Activated CD4-positive, alpha-beta T cell treated with anti-CD3 and anti-CD28 coated beads, Interleukin-2, amount 10 ng/mL, durations not matched to agents 7 days and 5 days (primary cell): Measurements from ENCODE around the gene TMEM245. TPM values are rescaled to one million over a fixed set of nuclear protein-coding genes. Genes with fewer than 3 reads are reported as not detected.
A peak's percentile ranks its signal among the peaks of the same experiment; 100 is the strongest.

Experiments used
- CTCF ChIA-PET: fragments of 350-600 bp; sonication (Branson Sonifier 250); formaldehyde crosslinking; loops from one replicate; lab custom pipeline; 2021; ENCODE audit warnings: antibody characterized with exemption; lab: Charles Lee
- POLR2A ChIA-PET: fragments of 350-600 bp; sonication (Branson Sonifier 250); formaldehyde crosslinking; loops from one replicate; lab custom pipeline; 2021; ENCODE audit warnings: antibody characterized with exemption; lab: Charles Lee
- DNase-seq: peaks from one replicate; pipeline ENCODE4 v3.0.0-alpha.2; 2020
- H3K27ac Mint-ChIP-seq: one replicate; pipeline ENCODE4 v1.8.0; 2021; ENCODE audit warnings: mild to moderate bottlenecking, moderate library complexity, mixed read lengths
- H3K27me3 Mint-ChIP-seq: one replicate; pipeline ENCODE4 v1.8.0; 2021; ENCODE audit warnings: mixed read lengths
- H3K36me3 Mint-ChIP-seq: one replicate; pipeline ENCODE4 v1.8.0; 2021; ENCODE audit warnings: low read depth, mixed read lengths
- H3K4me1 Mint-ChIP-seq: one replicate; pipeline ENCODE4 v1.8.0; 2021; ENCODE audit warnings: mixed read lengths
- H3K4me3 Mint-ChIP-seq: one replicate; pipeline ENCODE4 v1.8.0; 2021; ENCODE audit warnings: mild to moderate bottlenecking, moderate library complexity, mixed read lengths
- H3K9me3 Mint-ChIP-seq: one replicate; pipeline ENCODE4 v1.8.0; 2021; ENCODE audit warnings: mixed read lengths
- total RNA-seq, 2 experiments: library from RNA; stranded (reverse); gene quantifications; one replicate each; pipeline ENCODE4 v1.2.3, GENCODE V29; 2021

The TMEM245 gene
- total RNA-seq, 2 experiments from 2014 or later: 30.6 to 34.7 TPM

DNA sequence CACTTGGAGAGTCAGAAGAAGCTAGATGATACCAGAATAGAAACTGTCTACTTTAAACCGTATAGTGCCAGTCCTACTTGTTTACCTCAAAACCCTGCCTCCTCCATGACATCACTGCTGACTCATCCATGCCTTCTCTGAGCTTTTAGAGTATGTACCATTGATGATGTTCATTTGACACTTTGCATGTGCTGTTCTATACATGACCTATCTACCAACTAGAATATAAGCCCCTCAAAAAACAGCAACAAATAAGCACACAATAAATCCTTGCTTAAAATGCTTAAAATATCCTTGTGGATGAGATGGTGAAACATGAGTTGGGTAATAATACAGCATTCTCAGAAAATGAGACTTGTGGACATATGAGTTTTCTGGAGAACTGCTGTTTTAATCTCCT is 109.0 kb downstream of the TMEM245 start:
- ChIA-PET POLR2A (no interaction called here), CTCF (interaction anchor here (1.3 to 2.2 kb wide), 2 partner anchors 13 to 108 kb away, joined by 3 to 7 read pairs; no protein-coding TSS in a partner anchor)
- H3K9me3 Mint-ChIP-seq: no peaks in the 10 kb centered on the region
- peaks cover 5% of the 10 kb centered on the region for H3K36me3 Mint-ChIP-seq
- DNase-seq: peak; percentile 73
- H3K27ac Mint-ChIP-seq: peak overlapping the region; percentile 15
- peaks cover 6% of the 10 kb centered on the region for H3K27me3 Mint-ChIP-seq
- peaks cover 36% of the 10 kb centered on the region for H3K4me1 Mint-ChIP-seq
- no peak overlapping the region for H3K4me3 Mint-ChIP-seq

DNA sequence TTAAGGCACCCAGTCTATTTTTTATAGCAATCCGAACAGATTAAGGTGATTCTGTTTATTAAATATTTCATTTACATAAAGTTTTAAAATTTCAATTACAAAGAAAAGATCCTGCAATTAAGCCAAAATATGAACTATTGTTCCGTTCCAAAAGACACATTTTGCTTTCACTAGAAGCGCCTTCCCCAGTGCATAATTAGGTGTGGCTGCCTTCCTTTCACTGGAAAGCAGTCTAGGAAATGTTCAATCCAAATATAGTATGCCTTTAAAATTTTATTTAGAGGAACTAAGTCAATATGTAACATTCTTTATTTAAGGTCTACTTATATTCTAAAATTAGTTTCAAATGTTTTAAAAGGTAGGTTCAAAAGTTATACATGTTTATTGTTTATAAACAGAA is 114.1 kb downstream of the TMEM245 start:
- Mint-ChIP-seq H3K4me1 (peaks cover 17% of the 10 kb centered on the region), H3K9me3 (peaks cover 7% of the 10 kb centered on the region), H3K27me3 (no peaks in the 10 kb centered on the region), H3K36me3 (peaks cover 8% of the 10 kb centered on the region), H3K27ac (no peak overlapping the region), H3K4me3 (no peak overlapping the region)
- DNase-seq: no peak
- ChIA-PET CTCF (interaction anchor here (0.6 to 2.0 kb wide), 2 partner anchors 11 to 1406 kb away, joined by 4 to 7 read pairs; no protein-coding TSS in a partner anchor), POLR2A (no interaction called here)

DNA sequence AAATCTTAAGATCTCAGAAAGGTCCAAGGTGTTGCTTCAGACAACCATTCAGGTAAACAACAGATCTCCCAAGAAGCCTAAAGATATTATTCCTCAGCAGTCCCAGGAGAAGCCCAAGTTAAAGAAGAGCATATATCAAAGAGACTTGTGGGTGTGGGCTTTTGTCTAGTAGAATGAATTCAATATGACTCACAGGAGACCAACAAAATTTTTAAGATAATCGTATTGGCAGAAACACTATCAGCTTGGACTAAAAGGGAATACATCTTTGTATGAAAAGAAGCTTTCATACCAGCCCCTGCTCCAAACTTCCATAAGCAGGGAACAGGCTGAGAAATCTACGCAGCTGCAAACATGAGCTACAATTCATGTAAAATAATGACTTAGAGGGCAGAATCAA is 116.6 kb downstream of the TMEM245 start:
- Mint-ChIP-seq H3K27ac (no peak overlapping the region), H3K27me3 (no peaks in the 10 kb centered on the region), H3K4me1 (peaks cover 11% of the 10 kb centered on the region), H3K9me3 (peaks cover 7% of the 10 kb centered on the region), H3K36me3 (peaks cover 7% of the 10 kb centered on the region), H3K4me3 (no peak overlapping the region)
- ChIA-PET CTCF (interaction anchor here (0.6 to 1.3 kb wide), 5 partner anchors 15 to 521 kb away, joined by 3 to 4 read pairs (median 3); no protein-coding TSS in a partner anchor), POLR2A (no interaction called here)
- DNase-seq: no peak

DNA sequence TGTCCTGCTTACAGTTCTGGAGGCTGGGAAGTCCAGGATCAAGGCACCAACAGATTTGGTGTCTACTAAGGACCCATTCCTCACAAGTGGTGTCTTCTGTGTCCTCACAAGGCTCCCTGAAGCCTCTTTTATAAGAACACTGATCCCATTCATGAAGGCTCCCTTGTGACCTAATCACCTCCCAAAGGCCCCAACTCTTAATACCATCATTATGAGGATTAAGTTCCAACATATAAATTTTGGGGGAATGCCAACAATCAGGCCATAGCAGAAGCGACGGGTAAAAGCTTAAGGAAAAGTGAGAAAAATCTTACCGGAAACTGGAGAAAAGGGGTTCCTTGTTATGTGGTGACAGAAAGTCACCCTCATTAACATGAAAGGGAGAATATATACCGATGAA is 117.6 kb downstream of the TMEM245 start:
- POLR2A ChIA-PET: no interaction called here

DNA sequence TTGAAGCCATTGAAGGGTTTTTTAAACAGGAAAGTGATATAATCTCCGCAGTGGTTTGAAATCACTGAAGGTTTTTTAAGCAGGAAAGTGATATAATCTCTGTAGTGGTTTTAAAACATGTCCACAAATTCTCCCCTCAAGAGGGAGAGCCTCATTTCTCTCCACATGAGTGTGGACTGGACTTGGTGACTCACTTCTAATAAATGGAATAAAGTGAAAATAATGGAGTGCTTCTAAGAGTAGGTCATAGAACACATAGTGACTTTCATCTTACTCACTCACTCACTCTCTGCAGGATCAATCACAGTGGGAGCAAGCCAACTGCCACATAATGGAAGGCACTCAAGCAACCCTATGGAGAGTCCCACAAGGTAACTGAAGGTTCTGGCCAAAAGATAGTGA is 118.5 kb downstream of the TMEM245 start:
- H3K9me3 Mint-ChIP-seq: peaks cover 7% of the 10 kb centered on the region
- no peak overlapping the region for H3K27ac Mint-ChIP-seq
- DNase-seq: no peak
- POLR2A ChIA-PET: no interaction called here
- H3K36me3 Mint-ChIP-seq: peaks cover 15% of the 10 kb centered on the region
- H3K4me1 Mint-ChIP-seq: peaks cover 13% of the 10 kb centered on the region
- no peaks in the 10 kb centered on the region for H3K27me3 Mint-ChIP-seq
- no peak overlapping the region for H3K4me3 Mint-ChIP-seq
- CTCF ChIA-PET: no interaction called here

More for the DNA sequence above, 117.6 kb downstream of the TMEM245 start:
- DNase-seq: no peak
- H3K36me3 Mint-ChIP-seq: peaks cover 14% of the 10 kb centered on the region
- H3K27me3 Mint-ChIP-seq: no peaks in the 10 kb centered on the region
- H3K4me1 Mint-ChIP-seq: peaks cover 12% of the 10 kb centered on the region
- H3K27ac Mint-ChIP-seq: no peak overlapping the region
- CTCF ChIA-PET: no interaction called here
- no peak overlapping the region for H3K4me3 Mint-ChIP-seq
- peaks cover 7% of the 10 kb centered on the region for H3K9me3 Mint-ChIP-seq

DNA sequence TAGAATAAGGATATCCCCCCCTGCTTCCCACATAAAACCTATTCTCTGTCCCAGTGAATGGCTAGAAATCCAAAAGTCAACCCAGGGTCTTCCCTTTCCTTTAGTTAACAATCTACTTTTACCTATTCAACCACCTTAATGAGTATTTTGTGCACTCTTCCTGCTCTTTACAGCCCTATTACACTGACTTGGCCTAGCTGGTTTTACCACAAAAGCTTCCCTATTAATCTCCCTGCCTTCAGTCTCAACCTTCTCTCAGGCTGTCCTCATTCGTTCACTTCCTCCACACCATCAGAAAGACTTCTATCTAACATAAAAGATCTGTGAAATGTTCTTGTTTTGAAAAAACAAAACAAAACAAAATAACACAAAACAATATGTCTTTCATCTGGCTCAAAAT is 122.6 kb downstream of the TMEM245 start:
- Mint-ChIP-seq H3K4me3 (no peak overlapping the region), H3K36me3 (peaks cover 9% of the 10 kb centered on the region), H3K9me3 (no peaks in the 10 kb centered on the region), H3K27me3 (no peaks in the 10 kb centered on the region), H3K4me1 (peaks cover 24% of the 10 kb centered on the region), H3K27ac (no peak overlapping the region)
- CTCF ChIA-PET: interaction anchor here (0.7 to 1.7 kb wide), 4 partner anchors 14 to 61 kb away, joined by 3 to 7 read pairs (median 3); no protein-coding TSS in a partner anchor
- no peak for DNase-seq
- POLR2A ChIA-PET: no interaction called here

DNA sequence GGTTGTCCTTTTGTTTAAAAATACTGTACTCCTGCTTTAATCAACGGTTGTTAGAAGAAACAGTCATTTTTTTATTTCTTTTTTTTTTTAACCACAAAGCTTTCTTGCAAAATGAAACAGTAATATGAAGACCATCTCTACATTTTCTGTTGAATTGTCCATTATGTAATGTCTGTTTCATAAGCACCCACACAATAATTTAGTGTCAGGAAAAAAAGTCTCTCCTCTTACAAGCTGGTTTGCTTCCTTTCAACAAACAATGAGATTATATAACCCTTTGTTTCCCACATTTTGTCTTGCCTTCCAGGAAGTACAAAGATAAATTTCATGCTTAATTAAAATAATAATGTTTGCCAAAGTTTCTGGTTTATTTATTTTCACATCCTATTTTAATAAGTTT is 123.1 kb downstream of the TMEM245 start:
- POLR2A ChIA-PET: no interaction called here
- Mint-ChIP-seq H3K9me3 (no peaks in the 10 kb centered on the region), H3K27ac (no peak overlapping the region), H3K27me3 (no peaks in the 10 kb centered on the region), H3K36me3 (peaks cover 9% of the 10 kb centered on the region), H3K4me1 (peaks cover 22% of the 10 kb centered on the region), H3K4me3 (no peak overlapping the region)
- no peak for DNase-seq
- CTCF ChIA-PET: interaction anchor here (1.3 to 1.7 kb wide), 2 partner anchors 14 to 31 kb away, joined by 3 to 7 read pairs; no protein-coding TSS in a partner anchor

DNA sequence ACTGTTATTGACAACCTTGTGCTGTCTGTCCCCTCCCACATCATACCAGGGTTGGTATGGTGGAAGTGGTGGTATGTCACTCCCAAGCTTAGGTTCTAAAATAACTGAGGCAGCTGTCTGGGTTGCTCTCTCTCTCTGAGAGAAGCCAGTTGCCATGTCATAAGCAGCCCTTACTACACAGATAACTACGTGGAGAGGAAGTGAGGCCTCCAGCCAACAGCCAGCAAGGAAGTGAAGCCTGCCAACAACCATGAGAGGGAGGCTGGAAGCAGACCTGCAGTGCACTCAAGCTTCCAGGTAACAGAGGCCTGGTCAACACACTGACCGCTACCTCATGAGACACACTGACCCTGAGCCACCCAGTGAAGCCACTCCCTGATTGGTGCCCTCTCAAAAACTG is 125.1 kb downstream of the TMEM245 start:
- H3K27ac Mint-ChIP-seq: no peak overlapping the region
- H3K9me3 Mint-ChIP-seq: no peaks in the 10 kb centered on the region
- H3K27me3 Mint-ChIP-seq: no peaks in the 10 kb centered on the region
- POLR2A ChIA-PET: no interaction called here
- CTCF ChIA-PET: interaction anchor here (0.8 to 1.9 kb wide), 2 partner anchors 11 to 14 kb away, joined by 4 to 7 read pairs; no protein-coding TSS in a partner anchor
- DNase-seq: peak; percentile 8
- H3K36me3 Mint-ChIP-seq: peaks cover 15% of the 10 kb centered on the region
- peaks cover 13% of the 10 kb centered on the region for H3K4me1 Mint-ChIP-seq
- no peak overlapping the region for H3K4me3 Mint-ChIP-seq

DNA sequence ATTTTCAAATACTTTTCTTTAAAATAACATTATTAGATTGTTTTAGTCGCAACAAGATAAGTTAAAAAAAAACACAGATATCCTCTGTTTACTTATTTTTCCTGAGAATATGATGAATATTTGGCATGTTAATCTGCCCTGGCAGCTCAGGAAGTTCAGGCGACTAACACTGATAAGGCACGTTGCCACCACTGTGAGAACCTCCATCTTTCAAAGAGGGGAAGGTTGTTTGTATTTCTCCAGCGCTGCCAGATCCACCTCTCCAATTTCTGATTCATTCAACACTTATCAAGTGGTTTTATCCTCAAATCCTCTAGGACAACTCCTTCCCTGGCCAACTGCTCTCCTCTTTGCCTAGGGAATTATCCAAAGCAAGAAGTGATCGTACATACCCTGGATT is 128.3 kb downstream of the TMEM245 start:
- DNase-seq: no peak
- Mint-ChIP-seq H3K27me3 (no peaks in the 10 kb centered on the region), H3K4me1 (peaks cover 12% of the 10 kb centered on the region), H3K27ac (no peak overlapping the region), H3K4me3 (no peak overlapping the region), H3K9me3 (peaks cover 3% of the 10 kb centered on the region), H3K36me3 (peaks cover 15% of the 10 kb centered on the region)
- POLR2A ChIA-PET: no interaction called here
- CTCF ChIA-PET: interaction anchor here (0.6 kb wide), 1 partner anchor 1002 kb away, joined by 4 read pairs; no protein-coding TSS in a partner anchor

DNA sequence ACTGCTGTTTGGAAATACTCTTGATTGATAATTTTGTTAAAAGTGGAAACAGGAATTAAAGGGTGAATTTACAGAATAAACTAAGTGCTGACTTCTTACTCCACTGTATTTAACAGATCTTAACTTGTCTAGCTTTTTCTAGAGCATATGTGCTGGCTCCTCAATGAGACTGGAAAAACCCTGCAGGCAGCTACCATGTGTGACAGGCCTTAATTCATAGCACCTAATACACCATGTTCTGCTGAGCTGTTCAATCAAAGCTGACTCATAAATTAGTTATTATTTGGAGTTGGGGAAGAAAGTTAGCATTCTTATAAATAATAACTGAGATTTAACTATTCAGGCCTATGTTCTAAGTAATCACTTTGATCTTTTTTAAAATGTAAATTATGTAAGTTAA is 135.9 kb downstream of the TMEM245 start:
- Mint-ChIP-seq H3K4me1 (no peaks in the 10 kb centered on the region), H3K36me3 (peaks cover 8% of the 10 kb centered on the region), H3K27me3 (no peaks in the 10 kb centered on the region), H3K4me3 (no peak overlapping the region), H3K27ac (no peak overlapping the region), H3K9me3 (peaks cover 3% of the 10 kb centered on the region)
- CTCF ChIA-PET: no interaction called here
- POLR2A ChIA-PET: no interaction called here
- DNase-seq: no peak

DNA sequence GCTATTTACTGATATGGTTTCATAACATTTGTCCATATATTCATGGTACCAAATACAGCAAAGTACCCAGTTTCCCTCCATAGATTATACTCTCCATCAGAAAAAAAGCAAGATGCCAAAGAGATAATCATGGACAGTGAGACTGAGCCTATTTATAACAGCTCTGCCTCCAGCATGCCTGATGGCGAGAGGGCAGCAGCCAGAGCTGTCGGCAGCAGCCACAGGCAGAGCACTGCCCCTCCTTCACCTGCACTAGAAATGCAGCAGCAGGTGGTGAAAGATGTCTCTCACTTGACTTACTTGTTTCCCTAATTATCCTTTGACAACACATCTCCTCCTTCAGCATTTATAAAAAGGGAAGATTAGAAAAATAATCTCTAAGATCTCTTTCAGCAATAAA is 138.9 kb downstream of the TMEM245 start:
- H3K36me3 Mint-ChIP-seq: peaks cover 5% of the 10 kb centered on the region
- no peaks in the 10 kb centered on the region for H3K27me3 Mint-ChIP-seq
- POLR2A ChIA-PET: no interaction called here
- no peaks in the 10 kb centered on the region for H3K4me1 Mint-ChIP-seq
- H3K9me3 Mint-ChIP-seq: no peaks in the 10 kb centered on the region
- H3K27ac Mint-ChIP-seq: no peak overlapping the region
- no peak for DNase-seq
- CTCF ChIA-PET: no interaction called here
- no peak overlapping the region for H3K4me3 Mint-ChIP-seq

DNA sequence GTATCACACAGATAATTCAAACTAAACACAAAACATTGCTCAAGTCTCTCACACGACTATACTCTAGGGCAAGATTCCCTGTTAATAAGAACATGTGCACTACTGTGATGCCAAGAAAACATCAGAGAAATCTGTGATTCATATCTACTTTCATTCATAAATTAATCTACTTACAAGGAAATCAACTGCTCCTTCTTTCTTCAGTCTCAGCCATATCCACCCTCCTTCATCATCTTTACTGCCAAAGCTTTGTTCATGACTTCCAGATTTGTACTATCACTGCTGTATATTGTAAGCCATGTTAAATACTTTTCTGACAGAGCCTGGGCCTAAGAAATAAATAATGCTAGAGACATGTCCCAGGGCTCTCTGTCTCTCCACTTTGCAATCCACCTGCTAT is 141.5 kb downstream of the TMEM245 start:
- no peaks in the 10 kb centered on the region for H3K9me3 Mint-ChIP-seq
- ChIA-PET POLR2A (no interaction called here), CTCF (no interaction called here)
- DNase-seq: no peak
- peaks cover 5% of the 10 kb centered on the region for H3K36me3 Mint-ChIP-seq
- H3K27ac Mint-ChIP-seq: no peak overlapping the region
- no peaks in the 10 kb centered on the region for H3K4me1 Mint-ChIP-seq
- no peak overlapping the region for H3K4me3 Mint-ChIP-seq
- no peaks in the 10 kb centered on the region for H3K27me3 Mint-ChIP-seq

DNA sequence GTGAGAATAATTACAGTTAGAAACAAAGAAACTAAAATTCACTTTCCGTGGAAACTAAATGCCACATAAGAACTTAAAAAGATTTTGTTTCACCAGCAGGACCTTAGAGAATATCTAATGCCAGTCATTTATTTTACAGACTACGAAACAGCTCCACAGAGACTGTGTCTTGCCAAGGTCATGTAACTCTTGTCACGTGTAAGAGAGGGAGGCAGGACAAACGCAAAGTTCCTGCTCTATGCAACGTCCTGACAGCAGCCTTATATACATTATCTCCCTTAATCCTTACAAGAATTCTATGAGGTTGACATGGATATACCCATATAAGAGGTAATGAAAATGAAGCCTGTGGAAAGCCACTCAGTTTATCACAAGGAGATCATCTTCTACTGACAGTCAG is 145.9 kb downstream of the TMEM245 start:
- Mint-ChIP-seq H3K4me3 (no peak overlapping the region), H3K4me1 (no peaks in the 10 kb centered on the region), H3K27me3 (no peaks in the 10 kb centered on the region), H3K9me3 (peaks cover 10% of the 10 kb centered on the region), H3K36me3 (peaks cover 16% of the 10 kb centered on the region), H3K27ac (no peak overlapping the region)
- ChIA-PET POLR2A (no interaction called here), CTCF (no interaction called here)
- DNase-seq: no peak
